ENCODE results near the gene RUSC1. TPM values are rescaled to one million over a fixed set of nuclear protein-coding genes. Genes with fewer than 3 reads are reported as not detected.

RUSC1 gene
- polyA plus RNA-seq, 1 of the 3 experiments (the other 2 are of a cell fraction), result 49.9 TPM

DNA sequence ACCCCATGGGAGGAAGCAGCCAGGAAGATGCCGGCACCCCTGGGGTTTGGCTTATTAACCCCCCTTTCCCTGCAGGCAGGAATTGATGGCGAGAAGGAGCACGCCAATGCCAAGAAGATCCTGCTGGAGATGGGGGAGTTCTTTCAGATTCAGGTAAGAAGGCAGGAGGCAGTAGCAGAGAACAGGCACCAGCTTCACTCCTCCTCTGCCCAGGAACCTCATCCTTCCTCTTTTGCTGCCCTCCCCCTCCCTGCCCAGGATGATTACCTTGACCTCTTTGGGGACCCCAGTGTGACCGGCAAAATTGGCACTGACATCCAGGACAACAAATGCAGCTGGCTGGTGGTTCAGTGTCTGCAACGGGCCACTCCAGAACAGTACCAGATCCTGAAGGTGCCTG is 1.2 kb upstream of the RUSC1 start (continued):
- TF ChIP-seq SIN3A (IDR thresholded peaks at IDR 0.05; ENCODE audit: borderline replicate concordance, low read depth, low read length), result no peak
- TF ChIP-seq RFX5 (IDR thresholded peaks at IDR 0.05; ENCODE audit: low read length), result no peak
- no peak for TF ChIP-seq JUND (IDR thresholded peaks at IDR 0.05)
- no peak for TF ChIP-seq YY1 (IDR thresholded peaks at IDR 0.05; ENCODE audit: low read depth)
- no peak for TF ChIP-seq GATA2 (CRISPR knock-in tag; IDR thresholded peaks at IDR 0.05)
- no peak for TF ChIP-seq TEAD4 (IDR thresholded peaks at IDR 0.05; ENCODE audit: borderline replicate concordance, insufficient read depth)

DNA sequence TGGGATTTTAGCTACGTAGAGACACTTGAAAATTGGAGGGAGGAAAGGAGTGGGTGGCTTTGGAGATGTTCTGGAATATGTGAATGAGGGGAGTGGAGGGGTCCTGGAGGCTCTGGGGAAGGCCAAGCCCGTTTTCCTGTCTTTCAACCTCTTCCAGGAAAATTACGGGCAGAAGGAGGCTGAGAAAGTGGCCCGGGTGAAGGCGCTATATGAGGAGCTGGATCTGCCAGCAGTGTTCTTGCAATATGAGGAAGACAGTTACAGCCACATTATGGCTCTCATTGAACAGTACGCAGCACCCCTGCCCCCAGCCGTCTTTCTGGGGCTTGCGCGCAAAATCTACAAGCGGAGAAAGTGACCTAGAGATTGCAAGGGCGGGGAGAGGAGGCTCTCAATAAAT is 442 bp upstream of the RUSC1 start:
- Histone ChIP-seq H3K9me3 (no peaks in the 10 kb centered on the region), H3K9me2 (no peaks in the 10 kb centered on the region), H3K4me2 (peak overlapping the region; percentile 97), H4K20me1 (ENCODE audit: insufficient read depth) (no peaks in the 10 kb centered on the region), H3K4me1 (ENCODE audit: control insufficient read depth in 1 of 2, insufficient read depth in 2 of 2, low read depth in 1 of 2, low read length in 1 of 2) (peaks cover 12 to 33% of the 10 kb centered on the region in 2 experiments), H3K27ac (ENCODE audit: low read depth in 2 of 2, low read length in 1 of 2) (peak overlapping the region; percentile 39 to 88), H3F3A (replicated peaks; ENCODE audit: insufficient read depth) (peaks cover 28% of the 10 kb centered on the region), H3K4me3 (ENCODE audit: low read depth in 2 of 2, low read length in 1 of 2) (peak overlapping the region; percentile 84 to 95), H2AFZ (ENCODE audit: low read depth) (peak overlapping the region; percentile 5; the same call in 1 of the 2 replicates), H3K36me3 (replicated peaks in 1 of 2; ENCODE audit: control insufficient read depth in 1 of 2, insufficient read depth in 2 of 2, low read length in 1 of 2) (peaks cover 0 to 10% of the 10 kb centered on the region in 2 experiments), H3K27me3 (ENCODE audit: insufficient read depth) (no peaks in the 10 kb centered on the region), H3K9ac (peak overlapping the region; percentile 55; the same call in 1 of the 2 replicates), H3K79me2 (ENCODE audit: insufficient read depth) (peaks cover 24% of the 10 kb centered on the region)
- ChIA-PET CTCF (interaction anchor here (1.0 to 11.6 kb wide), 6 partner anchors 13 to 184 kb away, joined by 3 to 184 read pairs (median 6); partner anchors contain the start of genes ENTREP3, HCN3, MTX1 and THBS3), POLR2A (interaction anchor here (0.7 to 2.0 kb wide), 5 partner anchors 10 to 793 kb away, joined by 3 to 9 read pairs (median 5); partner anchors contain the start of genes CLK2, FDPS and SCAMP3)
- TF ChIP-seq FOXM1 (IDR thresholded peaks at IDR 0.05; ENCODE audit: low read depth) (no peak), POLR2AphosphoS5 (IDR thresholded peaks at IDR 0.05; ENCODE audit: low read depth, low read length) (no peak), EP300 (IDR thresholded peaks at IDR 0.05; ENCODE audit: borderline replicate concordance in 1 of 2, low read depth in 1 of 2, low read length in 1 of 2) (0 out of 4 replicates have a peak, but pooled peaks of 1 of the 2 experiments have one; percentile 13)
- TF ChIP-seq, protein P1, sequence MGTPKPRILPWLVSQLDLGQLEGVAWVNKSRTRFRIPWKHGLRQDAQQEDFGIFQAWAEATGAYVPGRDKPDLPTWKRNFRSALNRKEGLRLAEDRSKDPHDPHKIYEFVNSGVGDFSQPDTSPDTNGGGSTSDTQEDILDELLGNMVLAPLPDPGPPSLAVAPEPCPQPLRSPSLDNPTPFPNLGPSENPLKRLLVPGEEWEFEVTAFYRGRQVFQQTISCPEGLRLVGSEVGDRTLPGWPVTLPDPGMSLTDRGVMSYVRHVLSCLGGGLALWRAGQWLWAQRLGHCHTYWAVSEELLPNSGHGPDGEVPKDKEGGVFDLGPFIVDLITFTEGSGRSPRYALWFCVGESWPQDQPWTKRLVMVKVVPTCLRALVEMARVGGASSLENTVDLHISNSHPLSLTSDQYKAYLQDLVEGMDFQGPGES (IDR thresholded peaks at IDR 0.05; ENCODE audit: low read depth, low read length), result no peak
- WGBS (ENCODE audit: low lambda C conversion rate), result 50% methylated on average over 11 of the region's 11 CpGs
- no peak for DNase-seq

DNA sequence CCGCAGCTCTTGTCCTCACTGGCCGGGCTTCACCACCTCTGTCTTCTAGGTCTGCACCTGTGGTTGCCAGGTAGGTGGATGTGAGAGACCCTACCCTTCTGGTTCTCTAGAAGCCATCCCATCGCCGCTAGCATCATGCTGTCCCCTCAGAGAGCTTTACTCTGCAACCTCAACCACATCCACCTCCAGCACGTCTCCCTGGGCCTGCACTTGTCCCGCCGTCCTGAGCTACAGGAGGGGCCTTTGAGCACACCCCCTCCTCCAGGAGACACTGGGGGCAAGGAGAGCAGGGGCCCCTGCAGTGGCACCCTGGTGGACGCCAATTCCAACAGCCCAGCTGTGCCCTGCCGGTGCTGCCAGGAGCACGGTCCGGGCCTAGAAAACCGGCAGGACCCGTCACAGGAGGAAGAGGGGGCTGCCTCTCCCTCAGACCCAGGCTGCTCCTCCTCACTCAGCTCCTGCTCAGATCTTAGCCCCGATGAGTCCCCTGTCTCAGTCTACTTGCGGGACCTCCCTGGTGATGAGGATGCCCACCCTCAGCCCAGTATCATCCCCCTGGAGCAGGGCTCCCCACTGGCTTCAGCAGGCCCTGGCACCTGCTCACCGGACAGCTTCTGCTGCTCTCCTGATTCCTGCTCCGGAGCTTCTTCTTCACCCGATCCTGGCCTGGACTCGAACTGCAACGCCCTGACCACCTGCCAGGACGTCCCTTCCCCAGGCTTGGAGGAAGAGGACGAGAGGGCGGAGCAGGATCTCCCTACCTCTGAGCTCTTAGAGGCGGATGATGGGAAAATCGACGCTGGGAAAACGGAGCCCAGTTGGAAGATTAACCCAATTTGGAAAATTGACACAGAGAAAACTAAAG is 1.2 kb downstream of the RUSC1 start:
- ChIA-PET CTCF (interaction anchor here (0.6 to 11.6 kb wide), 20 partner anchors 9 to 400 kb away, joined by 3 to 184 read pairs (median 4); partner anchors contain the start of genes CLK2, ENTREP3, FDPS and HCN3), POLR2A (interaction anchor here (1.4 to 2.0 kb wide), 3 partner anchors 12 to 60 kb away, joined by 5 to 9 read pairs (median 7); partner anchors contain the start of genes FDPS and SCAMP3)
- Histone ChIP-seq H3K27me3 (ENCODE audit: insufficient read depth) (no peaks in the 10 kb centered on the region), H2AFZ (ENCODE audit: low read depth) (no peak overlapping the region), H3K4me3 (ENCODE audit: low read depth in 2 of 2, low read length in 1 of 2) (peak overlapping the region; percentile 84 to 95), H3K27ac (ENCODE audit: low read depth in 2 of 2, low read length in 1 of 2) (peak overlapping the region; percentile 95; a peak in 3 of 4 replicates), H3K79me2 (ENCODE audit: insufficient read depth) (peaks cover 32% of the 10 kb centered on the region), H3K4me1 (ENCODE audit: control insufficient read depth in 1 of 2, insufficient read depth in 2 of 2, low read depth in 1 of 2, low read length in 1 of 2) (peaks cover 12 to 37% of the 10 kb centered on the region in 2 experiments), H4K20me1 (ENCODE audit: insufficient read depth) (no peaks in the 10 kb centered on the region), H3K9me3 (no peaks in the 10 kb centered on the region), H3K36me3 (replicated peaks in 1 of 2; ENCODE audit: control insufficient read depth in 1 of 2, insufficient read depth in 2 of 2, low read length in 1 of 2) (peaks cover under 1 to 16% of the 10 kb centered on the region in 2 experiments), H3K9ac (peak overlapping the region; percentile 85), H3F3A (replicated peaks; ENCODE audit: insufficient read depth) (peaks cover 22% of the 10 kb centered on the region), H3K9me2 (no peaks in the 10 kb centered on the region), H3K4me2 (peak overlapping the region; percentile 97)
- TF ChIP-seq USF2 (IDR thresholded peaks at IDR 0.05; ENCODE audit: borderline replicate concordance, low read depth, low read length) (no peak), FOXM1 (IDR thresholded peaks at IDR 0.05; ENCODE audit: low read depth) (no peak), RFX5 (IDR thresholded peaks at IDR 0.05; ENCODE audit: low read length) (no peak), MAX (IDR thresholded peaks at IDR 0.05; ENCODE audit: low read depth) (no peak), FOSL2 (IDR thresholded peaks at IDR 0.05; ENCODE audit: borderline replicate concordance, low read depth) (no peak), EP300 (IDR thresholded peaks at IDR 0.05; ENCODE audit: borderline replicate concordance in 1 of 2, low read depth in 1 of 2, low read length in 1 of 2) (no peak), MEF2A (IDR thresholded peaks at IDR 0.05; ENCODE audit: borderline replicate concordance, low read depth) (no peak)
- peak; percentile 22 for DNase-seq
- 68% methylated on average over 22 of the region's 27 CpGs for WGBS (ENCODE audit: low lambda C conversion rate)

Data from SK-N-SH (cell line).